Transverse colon (tissue), 3 donors: ENCODE measurements around the gene RASGRP1.

Experiments
- CTCF ChIP-seq, 5 experiments: fragments of 200-600 bp in 3 of 5; fragments of 450-650 bp in 2 of 5; sonication (generic) in 3 of 5; IDR thresholded peaks; 1 replicate in 2 of 5; 2 replicates in 3 of 5; pipeline ENCODE4 v1.5.1; 2016 to 2017; ENCODE audit warnings: antibody characterized with exemption in 5 of 5, inconsistent platforms in 3 of 5, mild to moderate bottlenecking in 2 of 5, moderate library complexity in 1 of 5
- EP300 ChIP-seq: sonication (generic); formaldehyde crosslinking; IDR thresholded peaks from one replicate; pipeline ENCODE4 v1.6.1; 2017; ENCODE audit warnings: antibody characterized with exemption, low read depth

- TF ChIP-seq CTCF (IDR thresholded peaks at IDR 0.05): no peak
- TF ChIP-seq EP300: no peak
These were observed 34.1 kb upstream of the RASGRP1 start for GRCh38 chr15:38598749-38599148.
